HEK293T (cell line): ENCODE measurements around the gene CPNE4.

Experiments used
- CTCF ChIA-PET: fragments of 350-600 bp; formaldehyde crosslinking; extraction: SDS; loops from one replicate; lab custom pipeline; 2021; ENCODE audit warnings: antibody characterized with exemption, inconsistent platforms; lab: Yijun Ruan, JAX
- POLR2A ChIA-PET: fragments of 350-600 bp; formaldehyde crosslinking; extraction: SDS; loops from one replicate; lab custom pipeline; 2020; ENCODE audit warnings: antibody characterized with exemption, inconsistent platforms; lab: Yijun Ruan, JAX
- DNase-seq: peaks from one replicate; pipeline ENCODE4 v3.0.0; 2012; ENCODE audit warnings: mixed read lengths; ENCODE audit errors: extremely low spot score
- ARNT ChIP-seq: fragments of 450-650 bp; IDR thresholded peaks from 2 replicates; pipeline ENCODE4 v1.6.1; 2017; ENCODE audit warnings: mild to moderate bottlenecking
- BHLHE40 ChIP-seq: fragments of 450-650 bp; IDR thresholded peaks from 2 replicates; pipeline ENCODE4 v1.6.1; 2016; ENCODE audit warnings: mild to moderate bottlenecking, moderate library complexity, borderline replicate concordance
- CTBP1 ChIP-seq: fragments of 450-650 bp; IDR thresholded peaks from 2 replicates; pipeline ENCODE4 v1.6.1; 2016; ENCODE audit warnings: borderline replicate concordance
- ELF4 ChIP-seq: fragments of 450-650 bp; IDR thresholded peaks from 2 replicates; pipeline ENCODE4 v1.6.1; 2017; ENCODE audit warnings: antibody characterized with exemption
- FOXA1 ChIP-seq: fragments of 450-650 bp; IDR thresholded peaks from 2 replicates; pipeline ENCODE4 v1.6.1; 2016; ENCODE audit warnings: mild to moderate bottlenecking
- FOXK2 ChIP-seq: fragments of 450-650 bp; IDR thresholded peaks from 2 replicates; pipeline ENCODE4 v1.6.1; 2016; ENCODE audit warnings: mild to moderate bottlenecking
- FOXM1 ChIP-seq: fragments of 450-650 bp; IDR thresholded peaks from 2 replicates; pipeline ENCODE4 v1.6.1; 2017; ENCODE audit warnings: mild to moderate bottlenecking, borderline replicate concordance
- HDGF ChIP-seq: fragments of 450-650 bp; IDR thresholded peaks from 2 replicates; pipeline ENCODE4 v1.6.1; 2017; ENCODE audit warnings: antibody characterized with exemption, borderline replicate concordance
- L3MBTL2 ChIP-seq: fragments of 450-650 bp; conservative IDR thresholded peaks from 2 replicates; pipeline ENCODE4 v1.6.1; 2016; ENCODE audit warnings: mild to moderate bottlenecking
- LEF1 ChIP-seq: fragments of 450-650 bp; IDR thresholded peaks from 2 replicates; pipeline ENCODE4 v1.6.1; 2017; ENCODE audit warnings: mild to moderate bottlenecking, borderline replicate concordance
- NFRKB ChIP-seq: fragments of 450-650 bp; IDR thresholded peaks from 2 replicates; pipeline ENCODE4 v1.6.1; 2016; ENCODE audit warnings: mild to moderate bottlenecking, moderate library complexity
- PKNOX1 ChIP-seq: fragments of 450-650 bp; IDR thresholded peaks from 2 replicates; pipeline ENCODE4 v1.6.1; 2016
- SP1 ChIP-seq: fragments of 450-650 bp; IDR thresholded peaks from 2 replicates; pipeline ENCODE4 v1.6.1; 2017
- SUZ12 ChIP-seq: fragments of 450-650 bp; IDR thresholded peaks from 2 replicates; pipeline ENCODE4 v1.6.1; 2016; ENCODE audit warnings: mild to moderate bottlenecking
- TARDBP ChIP-seq: fragments of 450-650 bp; IDR thresholded peaks from 2 replicates; pipeline ENCODE4 v1.6.1; 2016
- ZNF384 ChIP-seq: fragments of 450-650 bp; IDR thresholded peaks from 2 replicates; pipeline ENCODE4 v1.6.1; 2016

The CPNE4 gene

GRCh38 chr3:131821191-131821762 is 213.5 kb downstream of the CPNE4 start:
- TF ChIP-seq FOXK2 = no peak
- no peak for TF ChIP-seq FOXA1
- TF ChIP-seq SP1 = no peak
- no peak for TF ChIP-seq PKNOX1
- TF ChIP-seq BHLHE40 = no peak
- TF ChIP-seq CTBP1 = no peak
- no peak for TF ChIP-seq NFRKB
- no peak for TF ChIP-seq ZNF384
- TF ChIP-seq LEF1 = no peak
- TF ChIP-seq ARNT = no peak
- no peak for TF ChIP-seq ELF4
- no peak for TF ChIP-seq HDGF
- no peak for TF ChIP-seq TARDBP
- no peak for TF ChIP-seq FOXM1
- TF ChIP-seq L3MBTL2 = no peak
- TF ChIP-seq SUZ12 = no peak
- ChIA-PET CTCF (no interaction called here), POLR2A (no interaction called here)
- DNase-seq = no peak

- CTCF ChIA-PET = no interaction called here
- TF ChIP-seq CTBP1 (no peak), SP1 (no peak), HDGF (no peak), FOXK2 (no peak), L3MBTL2 (no peak), SUZ12 (no peak), LEF1 (no peak), ZNF384 (no peak), ARNT (no peak), BHLHE40 (no peak), ELF4 (no peak), PKNOX1 (no peak), TARDBP (no peak), FOXA1 (no peak), NFRKB (no peak), FOXM1 (no peak)
- no peak for DNase-seq
- POLR2A ChIA-PET = no interaction called here
Measured at GRCh38 chr3:131819381-131820055, 215.3 kb downstream of the CPNE4 start.

GRCh38 chr3:131812433-131812832 is 222.4 kb downstream of the CPNE4 start:
- ChIA-PET CTCF (no interaction called here), POLR2A (no interaction called here)
- TF ChIP-seq ELF4 = no peak
- no peak for TF ChIP-seq FOXK2
- TF ChIP-seq SUZ12 = no peak
- TF ChIP-seq L3MBTL2 = no peak
- TF ChIP-seq NFRKB = no peak
- TF ChIP-seq HDGF = no peak
- no peak for TF ChIP-seq ARNT
- TF ChIP-seq FOXA1 = no peak
- no peak for TF ChIP-seq CTBP1
- no peak for DNase-seq

- no peak for DNase-seq
- ChIA-PET CTCF (no interaction called here), POLR2A (no interaction called here)
- TF ChIP-seq ARNT (no peak), ELF4 (no peak), FOXA1 (no peak), LEF1 (no peak), BHLHE40 (no peak), SUZ12 (no peak), ZNF384 (no peak), TARDBP (no peak), NFRKB (no peak), FOXM1 (no peak), HDGF (no peak), PKNOX1 (no peak), FOXK2 (no peak), L3MBTL2 (no peak), SP1 (no peak), CTBP1 (no peak)
Measured at GRCh38 chr3:131811481-131811880, 223.3 kb downstream of the CPNE4 start.

- TF ChIP-seq SP1 = no peak
- TF ChIP-seq FOXM1 = no peak
- TF ChIP-seq ZNF384 = no peak
- no peak for TF ChIP-seq NFRKB
- TF ChIP-seq CTBP1 = no peak
- TF ChIP-seq HDGF = no peak
- no peak for TF ChIP-seq ELF4
- no peak for TF ChIP-seq FOXK2
- no peak for TF ChIP-seq BHLHE40
- no peak for DNase-seq
- ChIA-PET POLR2A (no interaction called here), CTCF (no interaction called here)
Measured at GRCh38 chr3:131807822-131808221, 227.0 kb downstream of the CPNE4 start.

GRCh38 chr3:131806736-131807135 is 228.1 kb downstream of the CPNE4 start:
- CTCF ChIA-PET = no interaction called here
- no peak for DNase-seq
- POLR2A ChIA-PET = no interaction called here
- TF ChIP-seq FOXK2 = no peak
- no peak for TF ChIP-seq CTBP1
- no peak for TF ChIP-seq PKNOX1
- TF ChIP-seq TARDBP = no peak
